Measurements from ENCODE around the gene FAM83E.
"Not testable (repeated sequence)": the region's sequence is repeated elsewhere in the genome, so short reads cannot be mapped to it uniquely, and the experiment has no call there.

The FAM83E gene

GRCh38 chr19:48608798-48609263 is 6.0 kb downstream of the FAM83E start:
- peak; percentile 38 for DNase-seq

GRCh38 chr19:48607359-48607755 is 7.5 kb downstream of the FAM83E start:
- no peak for DNase-seq

- no peak for DNase-seq
Measured at GRCh38 chr19:48606463-48607358, 8.2 kb downstream of the FAM83E start, which contains the start of gene SPACA4. Gene SPACA4 (plus strand): TSS chr19:48606742. CDS start chr19:48606979, 237 bp downstream.

- no peak for DNase-seq
Measured at GRCh38 chr19:48603850-48604249, 11.0 kb downstream of the FAM83E start.

GRCh38 chr19:48603449-48603848 is 11.4 kb downstream of the FAM83E start:
- no peak for DNase-seq

GRCh38 chr19:48603001-48603400 is 11.9 kb downstream of the FAM83E start:
- DNase-seq, result no peak

GRCh38 chr19:48600679-48601417 is 14.0 kb downstream of the FAM83E start:
- DNase-seq, result no peak

- DNase-seq, result no peak
Measured at GRCh38 chr19:48598996-48599700, 15.7 kb downstream of the FAM83E start.

GRCh38 chr19:48596679-48597465 is 18.0 kb downstream of the FAM83E start:
- peak; percentile 29 for DNase-seq

GRCh38 chr19:48596237-48596636 is 18.6 kb downstream of the FAM83E start:
- DNase-seq, result no peak

- DNase-seq, result no peak
Measured at GRCh38 chr19:48595833-48596232, 19.0 kb downstream of the FAM83E start.

GRCh38 chr19:48595171-48595570 is 19.7 kb downstream of the FAM83E start:
- no peak for DNase-seq

- no peak for DNase-seq
Measured at GRCh38 chr19:48591021-48591420, 23.9 kb downstream of the FAM83E start.

GRCh38 chr19:48588670-48589401 is 26.0 kb downstream of the FAM83E start:
- DNase-seq, result peak; percentile 86

- DNase-seq, result no peak
Measured at GRCh38 chr19:48587387-48587786, 27.5 kb downstream of the FAM83E start.

GRCh38 chr19:48582168-48582567 is 32.7 kb downstream of the FAM83E start:
- no peak for DNase-seq

- no peak for DNase-seq
Measured at GRCh38 chr19:48578891-48579290, 36.0 kb downstream of the FAM83E start.

- not testable (repeated sequence) for DNase-seq
Measured at GRCh38 chr19:48577908-48578307, 37.0 kb downstream of the FAM83E start.

GRCh38 chr19:48575931-48576622 is 38.8 kb downstream of the FAM83E start:
- DNase-seq, result no peak

- no peak for DNase-seq
Measured at GRCh38 chr19:48573163-48573505, 41.7 kb downstream of the FAM83E start.

All from stimulated activated CD4-positive, alpha-beta T cell treated with anti-CD3 and anti-CD28 coated beads, Interleukin-4, amount 100 ng/mL, for 1 hour (primary cell).